Measurements from ENCODE around the gene NIN.

- TF ChIP-seq CTCF (IDR thresholded peaks at IDR 0.05) (no peak), POLR2AphosphoS5 (IDR thresholded peaks at IDR 0.05; ENCODE audit: insufficient read depth in 1 of 2, low read depth in 1 of 2) (no peak), POLR2A (IDR thresholded peaks at IDR 0.05) (no peak)
Observed at GRCh38 chr14:50714450-50715073, 116.4 kb downstream of the NIN start.

All from vagina (tissue), 2 donors.